ENCODE measurements around the gene PRRT3.

DNA sequence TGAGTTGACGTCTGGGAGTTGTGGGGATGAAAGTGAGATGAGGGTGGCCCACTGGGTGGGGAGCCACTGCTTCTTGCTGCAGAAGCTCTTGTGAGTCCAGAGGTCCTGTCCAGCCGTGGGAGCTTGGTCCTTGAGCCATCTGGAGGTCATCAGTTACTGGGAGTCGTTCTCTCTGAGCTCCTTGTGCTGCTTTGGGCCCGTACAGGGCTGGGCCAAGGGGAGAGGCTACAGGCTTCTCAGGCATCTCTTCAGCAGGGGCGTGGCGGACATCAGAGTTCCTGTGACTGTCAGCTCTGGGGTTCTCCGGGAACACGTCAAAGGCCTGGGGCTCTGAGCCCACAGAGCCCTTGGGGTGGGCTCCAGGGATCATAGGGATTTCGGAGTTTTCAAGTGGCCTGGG lies 2.6 kb downstream of the PRRT3 start:
- TF ChIP-seq EZH2phosphoT487 (IDR thresholded peaks at IDR 0.05; ENCODE audit: unreplicated experiment) (no peak), CTCF (conservative IDR thresholded peaks at IDR 0.05; ENCODE audit: low read depth in 2 of 2) (no peak)
- TF ChIP-seq, protein P1, sequence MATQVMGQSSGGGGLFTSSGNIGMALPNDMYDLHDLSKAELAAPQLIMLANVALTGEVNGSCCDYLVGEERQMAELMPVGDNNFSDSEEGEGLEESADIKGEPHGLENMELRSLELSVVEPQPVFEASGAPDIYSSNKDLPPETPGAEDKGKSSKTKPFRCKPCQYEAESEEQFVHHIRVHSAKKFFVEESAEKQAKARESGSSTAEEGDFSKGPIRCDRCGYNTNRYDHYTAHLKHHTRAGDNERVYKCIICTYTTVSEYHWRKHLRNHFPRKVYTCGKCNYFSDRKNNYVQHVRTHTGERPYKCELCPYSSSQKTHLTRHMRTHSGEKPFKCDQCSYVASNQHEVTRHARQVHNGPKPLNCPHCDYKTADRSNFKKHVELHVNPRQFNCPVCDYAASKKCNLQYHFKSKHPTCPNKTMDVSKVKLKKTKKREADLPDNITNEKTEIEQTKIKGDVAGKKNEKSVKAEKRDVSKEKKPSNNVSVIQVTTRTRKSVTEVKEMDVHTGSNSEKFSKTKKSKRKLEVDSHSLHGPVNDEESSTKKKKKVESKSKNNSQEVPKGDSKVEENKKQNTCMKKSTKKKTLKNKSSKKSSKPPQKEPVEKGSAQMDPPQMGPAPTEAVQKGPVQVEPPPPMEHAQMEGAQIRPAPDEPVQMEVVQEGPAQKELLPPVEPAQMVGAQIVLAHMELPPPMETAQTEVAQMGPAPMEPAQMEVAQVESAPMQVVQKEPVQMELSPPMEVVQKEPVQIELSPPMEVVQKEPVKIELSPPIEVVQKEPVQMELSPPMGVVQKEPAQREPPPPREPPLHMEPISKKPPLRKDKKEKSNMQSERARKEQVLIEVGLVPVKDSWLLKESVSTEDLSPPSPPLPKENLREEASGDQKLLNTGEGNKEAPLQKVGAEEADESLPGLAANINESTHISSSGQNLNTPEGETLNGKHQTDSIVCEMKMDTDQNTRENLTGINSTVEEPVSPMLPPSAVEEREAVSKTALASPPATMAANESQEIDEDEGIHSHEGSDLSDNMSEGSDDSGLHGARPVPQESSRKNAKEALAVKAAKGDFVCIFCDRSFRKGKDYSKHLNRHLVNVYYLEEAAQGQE (IDR thresholded peaks at IDR 0.05; ENCODE audit: unreplicated experiment), result no peak
